Vagina (tissue), 2 donors: ENCODE results near the gene PRKAA2.

Experiments used
- POLR2AphosphoS5 ChIP-seq, 2 donors: sonication (generic); formaldehyde crosslinking; IDR thresholded peaks; one replicate each; pipeline ENCODE4 v1.9.0; 2017; ENCODE audit warnings: antibody characterized with exemption in 2 of 2, mild to moderate bottlenecking in 2 of 2, low read depth in 1 of 2; ENCODE audit not compliant: insufficient read depth in 1 of 2
- TF ChIP-seq, protein P1 (sequence below), 3 experiments: fragments of 450-650 bp in 2 of 3; fragments of 200-600 bp in 1 of 3; sonication (generic) in 1 of 3; IDR thresholded peaks; one replicate each; pipeline ENCODE4 v1.5.1; 2017 to 2019; ENCODE audit warnings: antibody characterized with exemption in 3 of 3, mild to moderate bottlenecking in 2 of 3, moderate library complexity in 2 of 3

DNA sequence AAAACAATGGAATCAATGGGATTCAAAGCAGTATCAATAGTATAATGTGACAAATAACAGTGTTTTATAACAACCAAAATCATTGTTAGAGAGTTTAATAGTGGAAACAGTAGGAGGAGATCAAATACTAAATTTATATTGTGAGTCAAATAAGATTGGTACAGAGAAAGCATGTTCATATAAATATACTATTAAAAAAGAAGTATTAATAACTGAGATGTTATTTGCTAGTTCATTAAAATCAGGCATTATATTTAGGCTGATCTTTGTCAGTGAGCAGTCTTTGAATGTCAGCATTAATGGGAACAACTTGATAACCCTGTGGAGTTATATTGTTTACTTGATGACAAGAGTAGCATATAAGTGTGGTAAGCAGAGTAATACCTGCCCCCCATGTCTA is 30.6 kb downstream of the PRKAA2 start:
- TF ChIP-seq POLR2AphosphoS5 (IDR thresholded peaks at IDR 0.05; ENCODE audit: insufficient read depth in 1 of 2, low read depth in 1 of 2): no peak
- TF ChIP-seq, protein P1, sequence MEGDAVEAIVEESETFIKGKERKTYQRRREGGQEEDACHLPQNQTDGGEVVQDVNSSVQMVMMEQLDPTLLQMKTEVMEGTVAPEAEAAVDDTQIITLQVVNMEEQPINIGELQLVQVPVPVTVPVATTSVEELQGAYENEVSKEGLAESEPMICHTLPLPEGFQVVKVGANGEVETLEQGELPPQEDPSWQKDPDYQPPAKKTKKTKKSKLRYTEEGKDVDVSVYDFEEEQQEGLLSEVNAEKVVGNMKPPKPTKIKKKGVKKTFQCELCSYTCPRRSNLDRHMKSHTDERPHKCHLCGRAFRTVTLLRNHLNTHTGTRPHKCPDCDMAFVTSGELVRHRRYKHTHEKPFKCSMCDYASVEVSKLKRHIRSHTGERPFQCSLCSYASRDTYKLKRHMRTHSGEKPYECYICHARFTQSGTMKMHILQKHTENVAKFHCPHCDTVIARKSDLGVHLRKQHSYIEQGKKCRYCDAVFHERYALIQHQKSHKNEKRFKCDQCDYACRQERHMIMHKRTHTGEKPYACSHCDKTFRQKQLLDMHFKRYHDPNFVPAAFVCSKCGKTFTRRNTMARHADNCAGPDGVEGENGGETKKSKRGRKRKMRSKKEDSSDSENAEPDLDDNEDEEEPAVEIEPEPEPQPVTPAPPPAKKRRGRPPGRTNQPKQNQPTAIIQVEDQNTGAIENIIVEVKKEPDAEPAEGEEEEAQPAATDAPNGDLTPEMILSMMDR (IDR thresholded peaks at IDR 0.05): no peak
